ENCODE results near the gene ZNF281. TPM values are rescaled to one million over a fixed set of nuclear protein-coding genes. Genes with fewer than 3 reads are reported as not detected.
A peak's percentile ranks its signal among the peaks of the same experiment; 100 is the strongest.

ZNF281 gene
- total RNA-seq (19.1 TPM), polyA plus RNA-seq (10.7 TPM)
- long read RNA-seq, donor 1, result 0 reads
- long read RNA-seq, donor 2, full-length matches to known transcripts, result 19 of 19 reads
- long read RNA-seq, donor 2, partial matches to known transcripts, result 0 of 19 reads
- long read RNA-seq, donor 2, other reads (novel, unspliced or antisense), result 0 of 19 reads
- long read RNA-seq, donor 3, full-length matches to known transcripts, result 7 of 7 reads
- long read RNA-seq, donor 3, partial matches to known transcripts, result 0 of 7 reads
- long read RNA-seq, donor 3, other reads (novel, unspliced or antisense), result 0 of 7 reads
- long read RNA-seq, donor 4, partial matches to known transcripts, result 0 of 2 reads
- long read RNA-seq, donor 4, other reads (novel, unspliced or antisense), result 0 of 2 reads
- long read RNA-seq, donor 5, full-length matches to known transcripts, result 3 of 3 reads
- long read RNA-seq, donor 5, partial matches to known transcripts, result 0 of 3 reads
- long read RNA-seq, donor 5, other reads (novel, unspliced or antisense), result 0 of 3 reads
- long read RNA-seq, donor 6, full-length matches to known transcripts, result 1 of 1 reads
- long read RNA-seq, donor 6, partial matches to known transcripts, result 0 of 1 reads
- long read RNA-seq, donor 6, other reads (novel, unspliced or antisense), result 0 of 1 reads
- long read RNA-seq, donor 7, full-length matches to known transcripts, result 5 of 5 reads
- long read RNA-seq, donor 7, partial matches to known transcripts, result 0 of 5 reads
- long read RNA-seq, donor 7, other reads (novel, unspliced or antisense), result 0 of 5 reads
- long read RNA-seq, donor 8, full-length matches to known transcripts, result 1 of 1 reads
- long read RNA-seq, donor 8, partial matches to known transcripts, result 0 of 1 reads
- long read RNA-seq, donor 8, other reads (novel, unspliced or antisense), result 0 of 1 reads
- long read RNA-seq, donor 9, full-length matches to known transcripts, result 7 of 7 reads
- long read RNA-seq, donor 9, partial matches to known transcripts, result 0 of 7 reads
- long read RNA-seq, donor 9, other reads (novel, unspliced or antisense), result 0 of 7 reads
- long read RNA-seq, donor 10, full-length matches to known transcripts, result 6 of 6 reads
- long read RNA-seq, donor 10, partial matches to known transcripts, result 0 of 6 reads
- long read RNA-seq, donor 10, other reads (novel, unspliced or antisense), result 0 of 6 reads

- Histone ChIP-seq H3K36me3 (ENCODE audit: control insufficient read depth in 2 of 2, insufficient read depth in 2 of 2, low read length in 1 of 2) (peaks cover 5 to 25% of the 10 kb centered on the region in 2 donors), H3K4me3 (ENCODE audit: low read length in 2 of 2) (peak within 1 kb of the TSS; percentile 75 to 84), H3K9me3 (ENCODE audit: control insufficient read depth in 2 of 2, insufficient read depth in 1 of 2, low read length in 1 of 2) (no peaks in the 10 kb centered on the region), H3K4me1 (ENCODE audit: control insufficient read depth in 2 of 2, insufficient read depth in 2 of 2, low read length in 2 of 2) (peaks cover 23 to 25% of the 10 kb centered on the region in 2 donors), H3K27ac (ENCODE audit: low read depth in 1 of 2, low read length in 1 of 2) (peak within 1 kb of the TSS; percentile 82 to 86), H3K27me3 (ENCODE audit: control insufficient read depth in 2 of 2, insufficient read depth in 1 of 2, low read length in 1 of 2) (no peaks in the 10 kb centered on the region)
- peak; percentile 93 to 98 (median 96) for DNase-seq (ENCODE audit: low read depth in 6 of 9, low spot score in 9 of 9)
- WGBS, result under 1% methylated on average over 54 of the region's 54 CpGs
These were observed at the start of gene ZNF281 for GRCh38 chr1:200409761-200410565. Gene ZNF281 (minus strand): TSS chr1:200410036. CDS start chr1:200409705, 331 bp downstream.

- Histone ChIP-seq H3K27ac (ENCODE audit: low read depth in 1 of 2, low read length in 1 of 2) (no peak overlapping the region), H3K9me3 (ENCODE audit: control insufficient read depth in 2 of 2, insufficient read depth in 1 of 2, low read length in 1 of 2) (no peaks in the 10 kb centered on the region), H3K27me3 (ENCODE audit: control insufficient read depth in 2 of 2, insufficient read depth in 1 of 2, low read length in 1 of 2) (no peaks in the 10 kb centered on the region), H3K36me3 (ENCODE audit: control insufficient read depth in 2 of 2, insufficient read depth in 2 of 2, low read length in 1 of 2) (no peaks in the 10 kb centered on the region), H3K4me1 (ENCODE audit: control insufficient read depth in 2 of 2, insufficient read depth in 2 of 2, low read length in 2 of 2) (no peaks in the 10 kb centered on the region), H3K4me3 (ENCODE audit: low read length in 2 of 2) (no peak overlapping the region)
- 97% methylated on average over 14 of the region's 14 CpGs for WGBS
- no peak for DNase-seq (ENCODE audit: low read depth in 6 of 9, low spot score in 9 of 9)
These were observed 48.9 kb upstream of the ZNF281 start for GRCh38 chr1:200458780-200459179.

GRCh38 chr1:200457810-200458209, 48.0 kb upstream of the ZNF281 start:
- Histone ChIP-seq H3K9me3 (ENCODE audit: control insufficient read depth in 2 of 2, insufficient read depth in 1 of 2, low read length in 1 of 2) (no peaks in the 10 kb centered on the region), H3K4me3 (ENCODE audit: low read length in 2 of 2) (no peak overlapping the region), H3K36me3 (ENCODE audit: control insufficient read depth in 2 of 2, insufficient read depth in 2 of 2, low read length in 1 of 2) (no peaks in the 10 kb centered on the region), H3K27me3 (ENCODE audit: control insufficient read depth in 2 of 2, insufficient read depth in 1 of 2, low read length in 1 of 2) (no peaks in the 10 kb centered on the region), H3K27ac (ENCODE audit: low read depth in 1 of 2, low read length in 1 of 2) (no peak overlapping the region), H3K4me1 (ENCODE audit: control insufficient read depth in 2 of 2, insufficient read depth in 2 of 2, low read length in 2 of 2) (no peaks in the 10 kb centered on the region)
- DNase-seq (ENCODE audit: low read depth in 6 of 9, low spot score in 9 of 9), result no peak
- WGBS, result 99% methylated on average over 6 of the region's 6 CpGs

GRCh38 chr1:200454425-200454824, 44.6 kb upstream of the ZNF281 start:
- no peak for DNase-seq (ENCODE audit: low read depth in 6 of 9, low spot score in 9 of 9)
- H3K27ac ChIP-seq (ENCODE audit: low read depth in 1 of 2, low read length in 1 of 2), result no peak overlapping the region
- H3K4me3 ChIP-seq (ENCODE audit: low read length in 2 of 2), result no peak overlapping the region
- H3K4me1 ChIP-seq (ENCODE audit: control insufficient read depth in 2 of 2, insufficient read depth in 2 of 2, low read length in 2 of 2), result no peaks in the 10 kb centered on the region
- 87% methylated on average over 5 of the region's 5 CpGs for WGBS
- H3K27me3 ChIP-seq (ENCODE audit: control insufficient read depth in 2 of 2, insufficient read depth in 1 of 2, low read length in 1 of 2), result no peaks in the 10 kb centered on the region
- H3K36me3 ChIP-seq (ENCODE audit: control insufficient read depth in 2 of 2, insufficient read depth in 2 of 2, low read length in 1 of 2), result no peaks in the 10 kb centered on the region
- H3K9me3 ChIP-seq (ENCODE audit: control insufficient read depth in 2 of 2, insufficient read depth in 1 of 2, low read length in 1 of 2), result no peaks in the 10 kb centered on the region

GRCh38 chr1:200453553-200453905, 43.7 kb upstream of the ZNF281 start:
- Histone ChIP-seq H3K9me3 (ENCODE audit: control insufficient read depth in 2 of 2, insufficient read depth in 1 of 2, low read length in 1 of 2) (no peaks in the 10 kb centered on the region), H3K27ac (ENCODE audit: low read depth in 1 of 2, low read length in 1 of 2) (no peak overlapping the region), H3K27me3 (ENCODE audit: control insufficient read depth in 2 of 2, insufficient read depth in 1 of 2, low read length in 1 of 2) (no peaks in the 10 kb centered on the region), H3K4me3 (ENCODE audit: low read length in 2 of 2) (no peak overlapping the region), H3K36me3 (ENCODE audit: control insufficient read depth in 2 of 2, insufficient read depth in 2 of 2, low read length in 1 of 2) (no peaks in the 10 kb centered on the region), H3K4me1 (ENCODE audit: control insufficient read depth in 2 of 2, insufficient read depth in 2 of 2, low read length in 2 of 2) (no peaks in the 10 kb centered on the region)
- no peak for DNase-seq (ENCODE audit: low read depth in 6 of 9, low spot score in 9 of 9)
- WGBS, result 94% methylated on average over 3 of the region's 3 CpGs

- Histone ChIP-seq H3K27ac (ENCODE audit: low read depth in 1 of 2, low read length in 1 of 2) (no peak overlapping the region), H3K9me3 (ENCODE audit: control insufficient read depth in 2 of 2, insufficient read depth in 1 of 2, low read length in 1 of 2) (no peaks in the 10 kb centered on the region), H3K4me3 (ENCODE audit: low read length in 2 of 2) (no peak overlapping the region), H3K36me3 (ENCODE audit: control insufficient read depth in 2 of 2, insufficient read depth in 2 of 2, low read length in 1 of 2) (no peaks in the 10 kb centered on the region), H3K4me1 (ENCODE audit: control insufficient read depth in 2 of 2, insufficient read depth in 2 of 2, low read length in 2 of 2) (no peaks in the 10 kb centered on the region), H3K27me3 (ENCODE audit: control insufficient read depth in 2 of 2, insufficient read depth in 1 of 2, low read length in 1 of 2) (no peaks in the 10 kb centered on the region)
- 97% methylated on average over 8 of the region's 8 CpGs for WGBS
- DNase-seq (ENCODE audit: low read depth in 6 of 9, low spot score in 9 of 9), result no peak
These were observed 43.2 kb upstream of the ZNF281 start for GRCh38 chr1:200452850-200453552.

GRCh38 chr1:200448034-200448762, 38.4 kb upstream of the ZNF281 start:
- Histone ChIP-seq H3K4me3 (ENCODE audit: low read length in 2 of 2) (no peak overlapping the region), H3K9me3 (ENCODE audit: control insufficient read depth in 2 of 2, insufficient read depth in 1 of 2, low read length in 1 of 2) (no peaks in the 10 kb centered on the region), H3K27me3 (ENCODE audit: control insufficient read depth in 2 of 2, insufficient read depth in 1 of 2, low read length in 1 of 2) (no peaks in the 10 kb centered on the region), H3K27ac (ENCODE audit: low read depth in 1 of 2, low read length in 1 of 2) (no peak overlapping the region), H3K4me1 (ENCODE audit: control insufficient read depth in 2 of 2, insufficient read depth in 2 of 2, low read length in 2 of 2) (no peaks in the 10 kb centered on the region), H3K36me3 (ENCODE audit: control insufficient read depth in 2 of 2, insufficient read depth in 2 of 2, low read length in 1 of 2) (no peaks in the 10 kb centered on the region)
- WGBS, result 93% methylated on average over 6 of the region's 6 CpGs
- DNase-seq (ENCODE audit: low read depth in 6 of 9, low spot score in 9 of 9), result peak in 1 of 9 donors; percentile 34

All from thymus (tissue), 14 donors.